ENCODE results near the gene EREG. TPM values are rescaled to one million over a fixed set of nuclear protein-coding genes. Genes with fewer than 3 reads are reported as not detected.
A peak's percentile ranks its signal among the peaks of the same experiment; 100 is the strongest.

Gene EREG
- total RNA-seq, 1 donor from 2014 or later = 0.30 TPM

DNA sequence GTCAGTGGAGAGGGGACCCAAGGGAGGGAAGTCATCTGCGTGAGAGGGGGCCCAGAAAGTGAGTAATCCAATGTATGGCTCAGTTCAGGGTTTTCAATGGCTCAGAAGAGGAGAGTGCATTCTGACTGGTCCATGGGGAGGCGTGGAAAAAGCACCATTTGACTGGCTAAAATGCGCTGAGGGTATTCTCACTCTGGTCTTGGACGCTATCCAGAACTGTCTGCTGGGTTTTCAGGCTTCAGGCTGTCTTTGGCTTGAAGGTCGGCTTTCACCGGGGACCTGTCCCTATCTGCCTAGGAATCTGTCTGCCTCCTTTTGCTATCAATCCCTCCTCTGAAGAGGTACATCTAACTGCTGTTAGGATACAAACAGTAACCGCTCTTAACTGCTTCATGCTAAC lies 30.3 kb upstream of the EREG start:
- Mint-ChIP-seq H3K36me3 (ENCODE audit: low read depth, unreplicated experiment) (peaks cover 2% of the 10 kb centered on the region), H3K4me3 (ENCODE audit: unreplicated experiment) (no peak overlapping the region), H3K9me3 (ENCODE audit: unreplicated experiment) (peaks cover 8% of the 10 kb centered on the region), H3K27me3 (ENCODE audit: low read depth, unreplicated experiment) (no peaks in the 10 kb centered on the region), H3K4me1 (ENCODE audit: low read depth, unreplicated experiment) (no peaks in the 10 kb centered on the region), H3K27ac (ENCODE audit: unreplicated experiment) (no peak overlapping the region)
- H3K79me2 ChIP-seq (ENCODE audit: insufficient read depth, low read length) = no peaks in the 10 kb centered on the region
- no peak overlapping the region for H3K27ac ChIP-seq (ENCODE audit: low read depth, low read length)
- H3K36me3 ChIP-seq (ENCODE audit: insufficient read depth, low read length) = no peaks in the 10 kb centered on the region
- H3K4me2 ChIP-seq (ENCODE audit: low read length) = no peak overlapping the region
- TF ChIP-seq EZH2 (IDR thresholded peaks at IDR 0.05; ENCODE audit: insufficient read depth, low read length) = no peak
- TF ChIP-seq, protein P1, sequence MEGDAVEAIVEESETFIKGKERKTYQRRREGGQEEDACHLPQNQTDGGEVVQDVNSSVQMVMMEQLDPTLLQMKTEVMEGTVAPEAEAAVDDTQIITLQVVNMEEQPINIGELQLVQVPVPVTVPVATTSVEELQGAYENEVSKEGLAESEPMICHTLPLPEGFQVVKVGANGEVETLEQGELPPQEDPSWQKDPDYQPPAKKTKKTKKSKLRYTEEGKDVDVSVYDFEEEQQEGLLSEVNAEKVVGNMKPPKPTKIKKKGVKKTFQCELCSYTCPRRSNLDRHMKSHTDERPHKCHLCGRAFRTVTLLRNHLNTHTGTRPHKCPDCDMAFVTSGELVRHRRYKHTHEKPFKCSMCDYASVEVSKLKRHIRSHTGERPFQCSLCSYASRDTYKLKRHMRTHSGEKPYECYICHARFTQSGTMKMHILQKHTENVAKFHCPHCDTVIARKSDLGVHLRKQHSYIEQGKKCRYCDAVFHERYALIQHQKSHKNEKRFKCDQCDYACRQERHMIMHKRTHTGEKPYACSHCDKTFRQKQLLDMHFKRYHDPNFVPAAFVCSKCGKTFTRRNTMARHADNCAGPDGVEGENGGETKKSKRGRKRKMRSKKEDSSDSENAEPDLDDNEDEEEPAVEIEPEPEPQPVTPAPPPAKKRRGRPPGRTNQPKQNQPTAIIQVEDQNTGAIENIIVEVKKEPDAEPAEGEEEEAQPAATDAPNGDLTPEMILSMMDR (IDR thresholded peaks at IDR 0.05; ENCODE audit: insufficient read depth, low read depth, low read length) = no peak
- no peak overlapping the region for H3K9ac ChIP-seq (ENCODE audit: low read length)
- no peaks in the 10 kb centered on the region for H3K4me1 ChIP-seq (ENCODE audit: insufficient read depth, low read length)
- no peak for FAIRE-seq
- DNase-seq (ENCODE audit: low read depth) = no peak
- H4K20me1 ChIP-seq (ENCODE audit: insufficient read depth, low read length) = no peaks in the 10 kb centered on the region
- no peaks in the 10 kb centered on the region for H3K9me3 ChIP-seq (ENCODE audit: insufficient read depth, low read depth, low read length)
- H2AFZ ChIP-seq (ENCODE audit: low read depth, low read length) = no peak overlapping the region
- H3K4me3 ChIP-seq (ENCODE audit: insufficient read depth, low read depth, low read length) = no peak overlapping the region
- no peaks in the 10 kb centered on the region for H3K27me3 ChIP-seq (ENCODE audit: insufficient read depth, low read length)

- Mint-ChIP-seq H3K36me3 (ENCODE audit: low read depth, unreplicated experiment) (peaks cover 2% of the 10 kb centered on the region), H3K4me1 (ENCODE audit: low read depth, unreplicated experiment) (no peaks in the 10 kb centered on the region), H3K27ac (ENCODE audit: unreplicated experiment) (no peak overlapping the region), H3K27me3 (ENCODE audit: low read depth, unreplicated experiment) (no peaks in the 10 kb centered on the region), H3K4me3 (ENCODE audit: unreplicated experiment) (no peak overlapping the region), H3K9me3 (ENCODE audit: unreplicated experiment) (peaks cover 8% of the 10 kb centered on the region)
- no peak overlapping the region for H3K9ac ChIP-seq (ENCODE audit: low read length)
- H4K20me1 ChIP-seq (ENCODE audit: insufficient read depth, low read length) = no peaks in the 10 kb centered on the region
- no peak overlapping the region for H3K4me2 ChIP-seq (ENCODE audit: low read length)
- no peaks in the 10 kb centered on the region for H3K79me2 ChIP-seq (ENCODE audit: insufficient read depth, low read length)
- H3K27ac ChIP-seq (ENCODE audit: low read depth, low read length) = no peak overlapping the region
- no peaks in the 10 kb centered on the region for H3K27me3 ChIP-seq (ENCODE audit: insufficient read depth, low read length)
- no peaks in the 10 kb centered on the region for H3K36me3 ChIP-seq (ENCODE audit: insufficient read depth, low read length)
- H3K4me3 ChIP-seq (ENCODE audit: insufficient read depth, low read depth, low read length) = no peak overlapping the region
- no peaks in the 10 kb centered on the region for H3K4me1 ChIP-seq (ENCODE audit: insufficient read depth, low read length)
- H3K9me3 ChIP-seq (ENCODE audit: insufficient read depth, low read depth, low read length) = no peaks in the 10 kb centered on the region
- TF ChIP-seq, protein P1 (IDR thresholded peaks at IDR 0.05; ENCODE audit: insufficient read depth, low read depth, low read length) = no peak
- no peak for TF ChIP-seq EZH2 (IDR thresholded peaks at IDR 0.05; ENCODE audit: insufficient read depth, low read length)
- H2AFZ ChIP-seq (ENCODE audit: low read depth, low read length) = no peak overlapping the region
- DNase-seq (ENCODE audit: low read depth) (no peak), FAIRE-seq (no peak)
Observed at GRCh38 chr4:74335341-74336021, 29.5 kb upstream of the EREG start.

- Histone ChIP-seq H4K20me1 (ENCODE audit: insufficient read depth, low read length) (no peaks in the 10 kb centered on the region), H2AFZ (ENCODE audit: low read depth, low read length) (no peak overlapping the region), H3K4me2 (ENCODE audit: low read length) (no peak overlapping the region), H3K36me3 (ENCODE audit: insufficient read depth, low read length) (no peaks in the 10 kb centered on the region), H3K79me2 (ENCODE audit: insufficient read depth, low read length) (no peaks in the 10 kb centered on the region), H3K4me3 (ENCODE audit: insufficient read depth, low read depth, low read length) (no peak overlapping the region), H3K9ac (ENCODE audit: low read length) (no peak overlapping the region), H3K9me3 (ENCODE audit: insufficient read depth, low read depth, low read length) (peaks cover 3% of the 10 kb centered on the region), H3K27ac (ENCODE audit: low read depth, low read length) (no peak overlapping the region), H3K27me3 (ENCODE audit: insufficient read depth, low read length) (no peaks in the 10 kb centered on the region), H3K4me1 (ENCODE audit: insufficient read depth, low read length) (no peaks in the 10 kb centered on the region)
- Mint-ChIP-seq H3K9me3 (ENCODE audit: unreplicated experiment) (peaks cover 18% of the 10 kb centered on the region), H3K4me3 (ENCODE audit: unreplicated experiment) (no peak overlapping the region), H3K27ac (ENCODE audit: unreplicated experiment) (no peak overlapping the region), H3K36me3 (ENCODE audit: low read depth, unreplicated experiment) (peaks cover 2% of the 10 kb centered on the region), H3K4me1 (ENCODE audit: low read depth, unreplicated experiment) (no peaks in the 10 kb centered on the region), H3K27me3 (ENCODE audit: low read depth, unreplicated experiment) (no peaks in the 10 kb centered on the region)
- TF ChIP-seq, protein P1 (IDR thresholded peaks at IDR 0.05; ENCODE audit: insufficient read depth, low read depth, low read length) = no peak
- no peak for TF ChIP-seq EZH2 (IDR thresholded peaks at IDR 0.05; ENCODE audit: insufficient read depth, low read length)
- FAIRE-seq (peak; percentile 5), DNase-seq (ENCODE audit: low read depth) (no peak)
Observed at GRCh38 chr4:74338792-74339333, 26.1 kb upstream of the EREG start.

Data from astrocyte (in vitro differentiated cells and primary cell).